Adrenal gland (tissue), 12 donors: ENCODE results near the gene CGB1. TPM values are rescaled to one million over a fixed set of nuclear protein-coding genes. Genes with fewer than 3 reads are reported as not detected.
"Not testable (repeated sequence)": the region's sequence is repeated elsewhere in the genome, so short reads cannot be mapped to it uniquely, and the experiment has no call there.

ENCODE experiments used
- DNase-seq, 7 donors: peaks; one replicate each; pipeline ENCODE4 v3.0.0-alpha.2; 2019 to 2020
- H3K27ac ChIP-seq, 5 donors: fragments of 200-600 bp; sonication (generic) in 4 of 5; 1 replicate in 3 of 5; 2 replicates in 2 of 5; pipeline versions ENCODE4 v1.5.1 to v1.8.0; 2016 to 2020; ENCODE audit warnings: mild to moderate bottlenecking in 1 of 5
- H3K27me3 ChIP-seq: fragments of 200-600 bp; 2 replicates; pipeline ENCODE4 v1.8.0; 2021
- H3K36me3 ChIP-seq, 2 donors: fragments of 200-600 bp; replicated peaks in 1 of 2; 1 replicate in 1 of 2; 2 replicates in 1 of 2; pipeline versions ENCODE4 v1.5.1 to v1.8.0; 2018 to 2022
- H3K4me1 ChIP-seq, 2 donors: fragments of 200-600 bp; replicated peaks in 1 of 2; 1 replicate in 1 of 2; 2 replicates in 1 of 2; pipeline versions ENCODE4 v1.5.1 to v1.8.0; 2018 to 2021
- H3K4me3 ChIP-seq, 4 donors: fragments of 200-600 bp; sonication (generic) in 3 of 4; one replicate each; pipeline ENCODE4 v1.5.1; 2016 to 2018
- H3K9me3 ChIP-seq, 3 donors: fragments of 200-600 bp; sonication (generic) in 1 of 3; replicated peaks in 1 of 3; 1 replicate in 2 of 3; 2 replicates in 1 of 3; pipeline versions ENCODE4 v1.5.1 to v1.8.0; 2016 to 2021
- POLR2A ChIP-seq, 2 donors: fragments of 450-650 bp; IDR thresholded peaks; one replicate each; pipeline ENCODE4 v1.6.1; 2017; ENCODE audit warnings: antibody characterized with exemption in 2 of 2, mild to moderate bottlenecking in 2 of 2, moderate library complexity in 1 of 2
- WGBS, 4 donors: extraction: QIAGEN DNeasy Blood & Tissue Kit in 2 of 4; methylation state at CpG; one replicate each; pipeline versions ENCODE4 v1.1.5 to v1.1.7; 2013 to 2017; 5-methylcytosine and 5-hydroxymethylcytosine counted together
- intact Hi-C, 2 donors: fragments of 100-400 bp; cut with DNase I; formaldehyde crosslinking; loops; one replicate each; pipeline versions ENCODE4 v1.14.1 to v1.15.0; 2022 to 2023
- polyA plus RNA-seq, 3 donors: library from polyadenylated mRNA; stranded (reverse); fragments of 200-250 nt in 2 of 3; fragments of 350-450 nt in 1 of 3; fragmentation: Illumina TruSeq in 1 of 3; extraction: RNeasy Lipid Tissue Mini Kit (QIAGEN cat#74804) in 1 of 3; gene quantifications; one replicate each; pipeline ENCODE4 v1.2.3, GENCODE V29; 2013 to 2014
- total RNA-seq, 9 donors: library from RNA; depleted of rRNA in 4 of 9; stranded (reverse); fragments of >200 nt in 4 of 9; fragments of 120-200 nt in 1 of 9; fragmentation: NEBNext Ultra II Directional in 1 of 9; extraction: Animal tissue kit (Norgen Biotek cat#: 25700) in 1 of 9; gene quantifications; one replicate each; pipeline versions ENCODE4 v1.1.0 to v1.2.4, GENCODE V29; 2013 to 2023
- TF ChIP-seq, protein P1 (sequence below), 6 experiments: fragments of 450-650 bp in 4 of 6; fragments of 200-600 bp in 2 of 6; sonication (generic) in 1 of 6; IDR thresholded peaks; 1 replicate in 5 of 6; 2 replicates in 1 of 6; pipeline versions ENCODE4 v1.5.1 to v1.8.0; 2016 to 2021; ENCODE audit warnings: antibody characterized with exemption in 6 of 6, mild to moderate bottlenecking in 2 of 6, moderate library complexity in 1 of 6
- donor health status: healthy with polysubstance abuse.
- donor health status: Bipolar disorder and iron deficiency.
- donor health status: DM: yes; HTN: yes; CAD: no.
- donor health status: DM: no; HTN: no; CAD: no.
- donor health status: DM: no; HTN: no; CAD: no.
- donor health status: DM: yes; HTN: yes; CAD: no.

The CGB1 gene
- total and polyA plus RNA-seq, 12 donors = 0.53 TPM; not detected in 11

DNA sequence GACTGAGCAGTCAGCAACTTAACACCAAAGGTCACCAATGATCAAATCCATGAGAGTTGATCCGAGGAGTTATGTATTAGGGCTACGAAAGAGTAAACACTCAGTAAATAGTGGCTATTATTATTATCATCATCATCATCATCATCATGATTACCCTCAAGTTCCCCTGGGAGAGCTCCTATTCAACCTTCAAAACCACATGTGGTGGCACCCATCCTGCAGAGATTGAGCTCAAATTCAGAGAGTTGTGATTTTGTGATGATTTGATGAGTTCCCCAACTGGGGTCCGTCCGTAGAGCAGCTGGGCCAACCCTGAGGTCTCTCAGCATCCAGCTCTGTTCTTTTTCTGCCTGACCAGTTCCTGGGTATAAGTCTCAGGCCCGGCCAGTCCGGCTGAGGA lies 11.6 kb downstream of the CGB1 start:
- H3K4me3 ChIP-seq, H3K36me3 ChIP-seq, H3K27ac ChIP-seq, H3K4me1 ChIP-seq, DNase-seq, H3K9me3 ChIP-seq, intact Hi-C loops, H3K27me3 ChIP-seq: not testable (repeated sequence)
- 74 to 91% (median 78%) methylated on average over 4 of the region's 6 CpGs for WGBS, 4 donors

DNA sequence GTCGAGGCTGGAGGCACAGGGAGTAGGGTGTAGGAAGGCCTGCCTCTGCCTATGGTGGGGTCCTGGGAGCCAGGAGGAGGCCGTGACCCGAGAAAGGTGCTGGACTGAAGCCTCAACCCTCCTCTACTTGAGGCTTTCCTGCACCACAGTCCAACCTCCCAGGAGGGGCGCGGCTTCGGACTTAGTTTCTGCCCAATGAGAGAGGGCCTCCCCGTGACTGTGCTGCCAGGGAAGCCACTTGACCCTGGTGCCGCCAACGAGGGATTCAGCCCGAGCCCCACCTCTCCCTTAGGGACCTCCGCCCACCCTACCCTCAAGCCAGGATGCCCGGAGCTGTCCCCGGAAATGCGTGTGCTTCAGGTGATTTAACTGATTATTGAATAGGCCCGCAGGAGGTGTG lies 12.5 kb downstream of the CGB1 start, which contains the start of gene CGB3:
CGB3 (minus strand) TSS at position 101 of the 400 bp plus-strand sequence. CDS start 362 bp downstream, outside the sequence.
- DNase-seq, H3K4me1 ChIP-seq, H3K36me3 ChIP-seq, H3K9me3 ChIP-seq, H3K27me3 ChIP-seq, H3K4me3 ChIP-seq, H3K27ac ChIP-seq, intact Hi-C loops: not testable (repeated sequence)
- WGBS, 4 donors = 74 to 75% methylated on average over 10 of the region's 15 CpGs; no CpG with 5 or more reads in 2 of the 4 donors

DNA sequence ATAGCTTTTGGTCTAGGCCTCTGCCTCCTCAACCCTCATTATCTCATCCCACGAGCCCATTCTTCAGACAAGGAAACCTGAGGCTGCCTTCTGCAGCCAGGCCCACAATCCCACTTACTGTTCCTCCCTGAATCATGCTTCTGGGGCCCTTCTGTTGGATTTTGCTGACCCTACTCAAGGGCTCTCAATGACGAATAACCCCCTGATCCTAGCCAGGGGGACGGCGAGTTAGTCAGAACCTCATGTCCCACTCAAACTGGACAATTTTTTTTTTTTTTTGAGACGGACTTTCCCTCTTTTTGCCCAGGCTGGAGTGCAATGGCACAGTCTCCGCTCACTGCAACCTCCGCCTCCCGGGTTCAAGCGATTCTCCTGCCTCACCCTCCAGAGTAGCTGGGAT lies 14.6 kb downstream of the CGB1 start:
- intact Hi-C loops = no loop called here
- H3K27me3 ChIP-seq = no peaks in the 10 kb centered on the region
- 85 to 91% (median 87%) methylated on average over 9 of the region's 9 CpGs for WGBS, 4 donors

DNA sequence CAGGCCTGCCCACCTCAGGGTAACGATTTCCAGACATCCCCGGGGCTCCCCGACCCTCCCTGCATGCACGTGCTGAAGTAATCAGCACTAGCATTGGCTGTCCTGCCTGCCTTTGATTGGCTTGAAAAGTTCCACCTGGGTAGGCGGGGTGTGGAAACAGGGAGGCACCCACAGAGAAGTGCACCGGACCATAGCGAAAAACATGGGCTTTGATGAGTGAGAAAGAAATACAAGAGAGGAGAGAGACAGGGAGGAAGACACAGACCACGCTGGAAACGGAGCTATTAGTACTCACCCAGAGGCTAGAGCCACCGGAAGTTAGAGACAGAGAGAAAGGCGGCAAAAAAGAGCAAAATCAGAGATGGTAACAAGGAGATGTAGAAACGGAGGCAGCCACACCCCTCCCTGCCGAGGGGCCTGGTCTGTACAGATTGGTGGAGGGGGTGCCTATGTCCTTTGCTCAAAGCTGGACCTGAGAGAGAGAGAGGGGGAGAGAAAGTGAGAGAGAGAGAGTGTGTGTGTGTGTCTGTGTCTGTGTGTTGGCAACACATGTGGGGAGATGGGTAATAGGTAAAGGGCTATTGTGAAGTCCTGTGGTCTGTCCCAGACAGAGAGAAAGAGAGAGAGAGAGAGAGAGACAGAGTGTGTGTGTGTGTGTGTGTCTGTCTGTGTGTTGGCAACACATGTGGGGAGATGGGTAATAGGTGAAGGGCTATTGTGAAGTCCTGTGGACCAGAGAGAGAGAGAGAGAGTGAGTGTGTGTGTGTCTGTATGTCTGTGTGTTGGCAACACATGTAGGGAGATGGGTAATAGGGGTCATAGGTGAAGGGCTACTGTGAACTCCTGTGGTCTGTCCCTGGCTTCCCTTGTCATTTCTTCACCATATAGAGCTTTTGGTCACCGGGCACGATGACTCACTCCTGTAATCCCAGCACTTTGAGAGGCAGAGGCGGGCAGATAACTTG lies 15.5 kb downstream of the CGB1 start:
- H3K36me3 ChIP-seq = no peaks in the 10 kb centered on the region
- H3K27me3 ChIP-seq = no peaks in the 10 kb centered on the region
- no peak for DNase-seq
- no peak overlapping the region for H3K4me3 ChIP-seq
- TF ChIP-seq POLR2A (IDR thresholded peaks at IDR 0.05) = no peak
- TF ChIP-seq, protein P1, sequence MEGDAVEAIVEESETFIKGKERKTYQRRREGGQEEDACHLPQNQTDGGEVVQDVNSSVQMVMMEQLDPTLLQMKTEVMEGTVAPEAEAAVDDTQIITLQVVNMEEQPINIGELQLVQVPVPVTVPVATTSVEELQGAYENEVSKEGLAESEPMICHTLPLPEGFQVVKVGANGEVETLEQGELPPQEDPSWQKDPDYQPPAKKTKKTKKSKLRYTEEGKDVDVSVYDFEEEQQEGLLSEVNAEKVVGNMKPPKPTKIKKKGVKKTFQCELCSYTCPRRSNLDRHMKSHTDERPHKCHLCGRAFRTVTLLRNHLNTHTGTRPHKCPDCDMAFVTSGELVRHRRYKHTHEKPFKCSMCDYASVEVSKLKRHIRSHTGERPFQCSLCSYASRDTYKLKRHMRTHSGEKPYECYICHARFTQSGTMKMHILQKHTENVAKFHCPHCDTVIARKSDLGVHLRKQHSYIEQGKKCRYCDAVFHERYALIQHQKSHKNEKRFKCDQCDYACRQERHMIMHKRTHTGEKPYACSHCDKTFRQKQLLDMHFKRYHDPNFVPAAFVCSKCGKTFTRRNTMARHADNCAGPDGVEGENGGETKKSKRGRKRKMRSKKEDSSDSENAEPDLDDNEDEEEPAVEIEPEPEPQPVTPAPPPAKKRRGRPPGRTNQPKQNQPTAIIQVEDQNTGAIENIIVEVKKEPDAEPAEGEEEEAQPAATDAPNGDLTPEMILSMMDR (IDR thresholded peaks at IDR 0.05) = no peak
- no peaks in the 10 kb centered on the region for H3K9me3 ChIP-seq
- intact Hi-C loops = no loop called here
- 47 to 59% (median 54%) methylated on average over 16 of the region's 16 CpGs for WGBS, 4 donors
- no peak overlapping the region for H3K27ac ChIP-seq
- H3K4me1 ChIP-seq = peaks cover 3 to 19% of the 10 kb centered on the region in 2 donors

More for the DNA sequence above, 14.6 kb downstream of the CGB1 start:
- Histone ChIP-seq H3K4me3 (no peak overlapping the region), H3K9me3 (no peaks in the 10 kb centered on the region), H3K4me1 (peaks cover 3 to 19% of the 10 kb centered on the region in 2 donors), H3K27ac (no peak overlapping the region), H3K36me3 (no peaks in the 10 kb centered on the region)
- TF ChIP-seq, protein P1 (IDR thresholded peaks at IDR 0.05) = no peak
- TF ChIP-seq POLR2A (IDR thresholded peaks at IDR 0.05) = no peak
- DNase-seq = no peak

DNA sequence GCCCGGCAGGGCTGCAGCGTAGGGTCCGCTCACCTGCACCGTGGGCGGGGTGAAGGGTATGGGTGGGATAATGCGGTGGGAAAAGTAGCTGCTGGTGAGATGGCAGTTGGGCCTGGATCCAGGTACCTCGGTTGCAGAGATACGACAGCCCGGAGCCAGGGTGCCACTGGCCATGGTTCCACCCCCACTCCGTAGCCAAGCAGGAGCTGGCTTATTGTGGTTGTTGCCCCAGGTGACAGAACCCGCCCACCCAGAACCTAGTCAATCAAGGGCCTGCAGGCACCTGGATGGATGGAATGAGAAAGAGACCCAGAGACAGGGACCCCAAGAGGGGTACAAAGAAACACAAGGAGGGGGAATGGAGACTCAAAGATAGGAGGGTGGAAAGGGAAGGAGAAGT lies 16.4 kb downstream of the CGB1 start:
- intact Hi-C loops = no loop called here
- WGBS, 4 donors = 79 to 86% (median 82%) methylated on average over 6 to 11 of the region's 11 CpGs
- no peak overlapping the region for H3K27ac ChIP-seq
- H3K4me3 ChIP-seq = no peak overlapping the region
- no peaks in the 10 kb centered on the region for H3K27me3 ChIP-seq
- H3K36me3 ChIP-seq = no peaks in the 10 kb centered on the region
- H3K4me1 ChIP-seq = peaks cover 3 to 19% of the 10 kb centered on the region in 2 donors
- H3K9me3 ChIP-seq = no peaks in the 10 kb centered on the region
- TF ChIP-seq POLR2A (IDR thresholded peaks at IDR 0.05) = no peak
- TF ChIP-seq, protein P1 (IDR thresholded peaks at IDR 0.05) = no peak
- DNase-seq = no peak
